Measurements from ENCODE around the gene LGALS3BP. TPM values are rescaled to one million over a fixed set of nuclear protein-coding genes. Genes with fewer than 3 reads are reported as not detected.
"Not testable (repeated sequence)": the region's sequence is repeated elsewhere in the genome, so short reads cannot be mapped to it uniquely, and the experiment has no call there.

The LGALS3BP gene
- total RNA-seq, 2 experiments from 2014 or later: 64.4 to 71.2 TPM

GRCh38 chr17:78956254-78956653, 23.5 kb downstream of the LGALS3BP start:
- peaks cover 2% of the 10 kb centered on the region for H3K27me3 Mint-ChIP-seq
- ATAC-seq: peak; percentile 47

GRCh38 chr17:78954684-78955083, 25.0 kb downstream of the LGALS3BP start:
- intact Hi-C loops (cut with DNase I, micrococcal nuclease): no loop called here
- Mint-ChIP-seq H3K27ac (no peak overlapping the region), H3K36me3 (ENCODE audit: low read depth) (peaks cover 2% of the 10 kb centered on the region), H3K4me3 (no peak overlapping the region), H3K27me3 (peaks cover 2% of the 10 kb centered on the region), H3K4me1 (peaks cover 4% of the 10 kb centered on the region), H3K9me3 (ENCODE audit: low read depth) (peaks cover 15% of the 10 kb centered on the region)
- DNase-seq (no peak), ATAC-seq (peak; percentile 85)
- CTCF ChIA-PET: interaction anchor here (1.2 kb wide), 1 partner anchor 12 kb away, joined by 4 read pairs; no protein-coding TSS in a partner anchor
- POLR2A ChIA-PET: no interaction called here

More at GRCh38 chr17:78956254-78956653, 23.5 kb downstream of the LGALS3BP start:
- no peak for DNase-seq
- Mint-ChIP-seq H3K4me1 (peaks cover 4% of the 10 kb centered on the region), H3K9me3 (ENCODE audit: low read depth) (peaks cover under 1% of the 10 kb centered on the region), H3K36me3 (ENCODE audit: low read depth) (no peaks in the 10 kb centered on the region), H3K27ac (no peak overlapping the region), H3K4me3 (no peak overlapping the region)
- POLR2A ChIA-PET: no interaction called here
- intact Hi-C loops (cut with DNase I, micrococcal nuclease): no loop called here
- CTCF ChIA-PET: no interaction called here

GRCh38 chr17:78953356-78954350, 26.1 kb downstream of the LGALS3BP start:
- POLR2A ChIA-PET: no interaction called here
- intact Hi-C loops (cut with DNase I, micrococcal nuclease): no loop called here
- CTCF ChIA-PET: interaction anchor here (0.6 to 1.4 kb wide), 6 partner anchors 11 to 88 kb away, joined by 3 to 5 read pairs (median 4); no protein-coding TSS in a partner anchor

GRCh38 chr17:78952706-78953105, 27.0 kb downstream of the LGALS3BP start:
- Mint-ChIP-seq H3K4me1 (peaks cover 4% of the 10 kb centered on the region), H3K4me3 (no peak overlapping the region), H3K36me3 (ENCODE audit: low read depth) (peaks cover 2% of the 10 kb centered on the region), H3K9me3 (ENCODE audit: low read depth) (peaks cover 15% of the 10 kb centered on the region), H3K27ac (no peak overlapping the region), H3K27me3 (peaks cover 2% of the 10 kb centered on the region)
- intact Hi-C loops (cut with DNase I, micrococcal nuclease): no loop called here
- ATAC-seq: no peak
- DNase-seq: no peak
- ChIA-PET CTCF (interaction anchor here (0.7 to 1.4 kb wide), 4 partner anchors 12 to 109 kb away, joined by 3 to 5 read pairs (median 4); no protein-coding TSS in a partner anchor), POLR2A (no interaction called here)

More at GRCh38 chr17:78953356-78954350, 26.1 kb downstream of the LGALS3BP start:
- peaks cover 4% of the 10 kb centered on the region for H3K4me1 Mint-ChIP-seq
- DNase-seq (no peak), ATAC-seq (no peak)
- no peak overlapping the region for H3K27ac Mint-ChIP-seq
- peaks cover 15% of the 10 kb centered on the region for H3K9me3 Mint-ChIP-seq (ENCODE audit: low read depth)
- no peak overlapping the region for H3K4me3 Mint-ChIP-seq
- peaks cover 2% of the 10 kb centered on the region for H3K27me3 Mint-ChIP-seq
- H3K36me3 Mint-ChIP-seq (ENCODE audit: low read depth): peaks cover 2% of the 10 kb centered on the region

DNA sequence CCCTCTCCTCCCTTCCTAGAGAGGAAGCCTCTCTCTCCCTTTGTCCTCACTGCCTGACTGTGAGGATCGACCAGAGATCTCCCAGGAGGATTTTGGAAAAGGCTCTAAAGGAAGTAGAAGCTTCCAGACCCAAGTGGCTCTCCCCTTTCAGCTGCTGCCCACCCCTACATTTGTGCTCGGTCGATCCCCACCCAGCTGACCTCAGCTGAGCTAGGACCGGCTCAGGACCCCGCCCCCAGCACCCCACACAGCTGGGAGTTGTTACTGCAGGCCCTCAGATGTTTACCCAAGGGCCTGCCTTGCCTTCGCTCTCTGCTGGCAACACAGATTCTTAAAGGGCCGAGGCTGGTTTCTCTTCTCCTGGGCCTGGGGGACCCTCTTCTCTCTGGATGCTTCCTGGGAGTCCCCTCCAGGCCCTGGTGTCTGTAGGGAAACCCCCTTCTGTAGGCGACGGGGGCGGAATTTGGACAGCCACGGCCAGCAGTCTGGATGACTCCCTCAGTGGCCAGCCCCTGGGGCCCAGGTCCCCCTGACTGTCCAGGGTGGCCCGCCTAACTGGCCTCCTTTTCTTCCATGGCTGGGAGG, 27.7 kb downstream of the LGALS3BP start:
- H3K4me1 Mint-ChIP-seq: peaks cover 4% of the 10 kb centered on the region
- H3K9me3 Mint-ChIP-seq (ENCODE audit: low read depth): peaks cover 15% of the 10 kb centered on the region
- intact Hi-C loops (cut with DNase I, micrococcal nuclease): no loop called here
- ATAC-seq: no peak
- ChIA-PET CTCF (interaction anchor here (0.8 to 1.1 kb wide), 4 partner anchors 13 to 108 kb away, joined by 3 read pairs; no protein-coding TSS in a partner anchor), POLR2A (no interaction called here)
- no peak for DNase-seq
- H3K4me3 Mint-ChIP-seq: no peak overlapping the region
- peaks cover 2% of the 10 kb centered on the region for H3K36me3 Mint-ChIP-seq (ENCODE audit: low read depth)
- peaks cover 2% of the 10 kb centered on the region for H3K27me3 Mint-ChIP-seq
- no peak overlapping the region for H3K27ac Mint-ChIP-seq

- Mint-ChIP-seq H3K27me3 (peaks cover 5% of the 10 kb centered on the region), H3K36me3 (ENCODE audit: low read depth) (peaks cover 2% of the 10 kb centered on the region), H3K4me3 (no peak overlapping the region), H3K4me1 (peaks cover 4% of the 10 kb centered on the region), H3K27ac (no peak overlapping the region), H3K9me3 (ENCODE audit: low read depth) (peaks cover 15% of the 10 kb centered on the region)
- ChIA-PET CTCF (interaction anchor here (1.1 kb wide), 1 partner anchor 14 kb away, joined by 3 read pairs; no protein-coding TSS in a partner anchor), POLR2A (no interaction called here)
- intact Hi-C loops (cut with DNase I, micrococcal nuclease): no loop called here
- DNase-seq (no peak), ATAC-seq (no peak)
Measured at GRCh38 chr17:78950870-78951269, 28.9 kb downstream of the LGALS3BP start.

- Mint-ChIP-seq H3K27me3 (peaks cover 3% of the 10 kb centered on the region), H3K9me3 (ENCODE audit: low read depth) (peaks cover 15% of the 10 kb centered on the region), H3K27ac (no peak overlapping the region), H3K36me3 (ENCODE audit: low read depth) (peaks cover 2% of the 10 kb centered on the region), H3K4me3 (no peak overlapping the region), H3K4me1 (no peaks in the 10 kb centered on the region)
- no peak for ATAC-seq
- ChIA-PET CTCF (interaction anchor here (0.7 to 0.8 kb wide), 2 partner anchors 81 to 453 kb away, joined by 3 read pairs; no protein-coding TSS in a partner anchor), POLR2A (no interaction called here)
- DNase-seq: no peak
- intact Hi-C loops (cut with DNase I, micrococcal nuclease): no loop called here
Measured at GRCh38 chr17:78947235-78948149, 32.2 kb downstream of the LGALS3BP start.

GRCh38 chr17:78946631-78947030, 33.1 kb downstream of the LGALS3BP start:
- ChIA-PET CTCF (interaction anchor here (0.8 kb wide), 1 partner anchor 454 kb away, joined by 3 read pairs; no protein-coding TSS in a partner anchor), POLR2A (no interaction called here)
- peaks cover 3% of the 10 kb centered on the region for H3K27me3 Mint-ChIP-seq
- no peak overlapping the region for H3K27ac Mint-ChIP-seq
- ATAC-seq: no peak
- intact Hi-C loops (cut with DNase I, micrococcal nuclease): no loop called here
- H3K4me1 Mint-ChIP-seq: no peaks in the 10 kb centered on the region
- no peak overlapping the region for H3K4me3 Mint-ChIP-seq
- no peak for DNase-seq
- peaks cover 2% of the 10 kb centered on the region for H3K36me3 Mint-ChIP-seq (ENCODE audit: low read depth)
- peaks cover 15% of the 10 kb centered on the region for H3K9me3 Mint-ChIP-seq (ENCODE audit: low read depth)

GRCh38 chr17:78946131-78946530, 33.6 kb downstream of the LGALS3BP start:
- ATAC-seq (no peak), DNase-seq (no peak)
- Mint-ChIP-seq H3K36me3 (ENCODE audit: low read depth) (peaks cover 2% of the 10 kb centered on the region), H3K27ac (no peak overlapping the region), H3K4me1 (no peaks in the 10 kb centered on the region), H3K9me3 (ENCODE audit: low read depth) (peaks cover 13% of the 10 kb centered on the region), H3K27me3 (peaks cover 3% of the 10 kb centered on the region), H3K4me3 (no peak overlapping the region)
- ChIA-PET CTCF (no interaction called here), POLR2A (no interaction called here)
- intact Hi-C loops (cut with DNase I, micrococcal nuclease): no loop called here

GRCh38 chr17:78945455-78945854, 34.3 kb downstream of the LGALS3BP start:
- intact Hi-C loops (cut with DNase I, micrococcal nuclease); POLR2A ChIA-PET; H3K4me1 Mint-ChIP-seq; ATAC-seq; H3K36me3 Mint-ChIP-seq (ENCODE audit: low read depth); H3K9me3 Mint-ChIP-seq (ENCODE audit: low read depth); H3K27ac Mint-ChIP-seq; H3K27me3 Mint-ChIP-seq; H3K4me3 Mint-ChIP-seq; DNase-seq; CTCF ChIA-PET: not testable (repeated sequence)

DNA sequence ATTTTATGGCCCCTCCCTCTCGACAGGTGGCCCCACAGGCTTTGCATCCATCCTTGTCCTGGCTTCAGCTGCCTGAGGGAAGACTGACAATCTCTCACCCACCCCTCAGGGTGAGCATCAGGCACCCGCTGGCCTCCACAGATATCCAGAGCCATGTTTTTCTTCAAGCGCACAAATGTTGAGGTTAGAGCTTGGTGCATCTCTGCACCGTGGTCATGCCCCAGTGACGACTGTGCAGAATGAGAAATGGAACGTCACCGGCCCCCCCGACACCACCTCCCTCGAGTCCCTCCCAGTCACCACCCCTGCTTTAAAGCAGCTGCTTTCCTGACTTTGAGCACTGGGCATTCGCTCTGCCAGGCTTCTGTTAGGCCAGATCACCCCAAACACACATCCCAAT, 34.8 kb downstream of the LGALS3BP start:
- Mint-ChIP-seq H3K27me3 (peaks cover 3% of the 10 kb centered on the region), H3K27ac (no peak overlapping the region), H3K4me1 (no peaks in the 10 kb centered on the region), H3K36me3 (ENCODE audit: low read depth) (no peaks in the 10 kb centered on the region), H3K4me3 (no peak overlapping the region), H3K9me3 (ENCODE audit: low read depth) (peaks cover 2% of the 10 kb centered on the region)
- ATAC-seq (no peak), DNase-seq (no peak)
- ChIA-PET CTCF (no interaction called here), POLR2A (no interaction called here)
- intact Hi-C loops (cut with DNase I, micrococcal nuclease): no loop called here
